Uterus (tissue), 2 donors: ENCODE results near the gene ADGRL3.

Source experiments
- POLR2A ChIP-seq, 2 donors: fragments of 450-650 bp; IDR thresholded peaks; one replicate each; pipeline ENCODE4 v1.6.1; 2016; ENCODE audit warnings: antibody characterized with exemption in 2 of 2, mild to moderate bottlenecking in 1 of 2, moderate library complexity in 1 of 2
- TF ChIP-seq, protein P1 (sequence below), 4 experiments: fragments of 200-600 bp in 2 of 4; fragments of 450-650 bp in 2 of 4; sonication (generic) in 2 of 4; IDR thresholded peaks; one replicate each; pipeline ENCODE4 v1.5.1; 2016 to 2019; ENCODE audit warnings: antibody characterized with exemption in 4 of 4, mild to moderate bottlenecking in 2 of 4, moderate library complexity in 1 of 4

DNA sequence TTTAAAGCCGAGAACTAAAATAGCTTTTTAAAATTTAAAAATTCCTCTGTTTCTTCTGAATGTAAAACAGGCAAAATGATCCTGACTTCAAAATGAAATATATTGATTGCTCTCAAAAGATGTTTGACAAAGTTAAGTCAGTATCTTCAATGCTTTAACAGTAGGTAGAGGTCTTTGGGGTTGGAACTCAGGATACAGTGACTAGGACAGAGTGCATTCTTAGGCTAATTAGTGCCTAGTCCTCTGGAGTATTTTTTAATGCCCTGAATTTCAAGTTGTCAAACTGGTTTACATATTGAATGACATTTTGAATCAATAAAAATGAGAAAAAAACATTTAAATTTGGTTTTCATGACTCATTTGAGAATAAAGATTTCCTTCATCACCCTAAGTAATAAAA is 877.3 kb downstream of the ADGRL3 start:
- TF ChIP-seq, protein P1, sequence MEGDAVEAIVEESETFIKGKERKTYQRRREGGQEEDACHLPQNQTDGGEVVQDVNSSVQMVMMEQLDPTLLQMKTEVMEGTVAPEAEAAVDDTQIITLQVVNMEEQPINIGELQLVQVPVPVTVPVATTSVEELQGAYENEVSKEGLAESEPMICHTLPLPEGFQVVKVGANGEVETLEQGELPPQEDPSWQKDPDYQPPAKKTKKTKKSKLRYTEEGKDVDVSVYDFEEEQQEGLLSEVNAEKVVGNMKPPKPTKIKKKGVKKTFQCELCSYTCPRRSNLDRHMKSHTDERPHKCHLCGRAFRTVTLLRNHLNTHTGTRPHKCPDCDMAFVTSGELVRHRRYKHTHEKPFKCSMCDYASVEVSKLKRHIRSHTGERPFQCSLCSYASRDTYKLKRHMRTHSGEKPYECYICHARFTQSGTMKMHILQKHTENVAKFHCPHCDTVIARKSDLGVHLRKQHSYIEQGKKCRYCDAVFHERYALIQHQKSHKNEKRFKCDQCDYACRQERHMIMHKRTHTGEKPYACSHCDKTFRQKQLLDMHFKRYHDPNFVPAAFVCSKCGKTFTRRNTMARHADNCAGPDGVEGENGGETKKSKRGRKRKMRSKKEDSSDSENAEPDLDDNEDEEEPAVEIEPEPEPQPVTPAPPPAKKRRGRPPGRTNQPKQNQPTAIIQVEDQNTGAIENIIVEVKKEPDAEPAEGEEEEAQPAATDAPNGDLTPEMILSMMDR (IDR thresholded peaks at IDR 0.05) = no peak
- no peak for TF ChIP-seq POLR2A (IDR thresholded peaks at IDR 0.05)
